ENCODE data around the gene SCNN1G. TPM values are rescaled to one million over a fixed set of nuclear protein-coding genes. Genes with fewer than 3 reads are reported as not detected.
A peak's percentile ranks its signal among the peaks of the same experiment; 100 is the strongest.

The SCNN1G gene
- not detected for total RNA-seq

- DNase-seq (ENCODE audit: low spot score) (no peak), ATAC-seq (ENCODE audit: low FRiP score) (no peak)
- no peak for TF ChIP-seq CTCF (IDR thresholded peaks at IDR 0.05)
These were observed at the start of gene SCNN1G for GRCh38 chr16:23182679-23183542. TSS of gene SCNN1G (plus strand) at chr16:23182745. CDS start at chr16:23186272, 3,527 bp downstream.

GRCh38 chr16:23132775-23133463 lies 49.6 kb upstream of the SCNN1G start:
- ATAC-seq (ENCODE audit: low FRiP score), result peak; percentile 76
- no peak for DNase-seq (ENCODE audit: low spot score)
- no peak for TF ChIP-seq CTCF (IDR thresholded peaks at IDR 0.05)

- no peak for TF ChIP-seq CTCF (IDR thresholded peaks at IDR 0.05)
- DNase-seq (ENCODE audit: low spot score) (no peak), ATAC-seq (ENCODE audit: low FRiP score) (no peak)
These were observed 48.3 kb upstream of the SCNN1G start for GRCh38 chr16:23134274-23134673.

- no peak for DNase-seq (ENCODE audit: low spot score)
- ATAC-seq (ENCODE audit: low FRiP score), result no peak
- TF ChIP-seq CTCF (IDR thresholded peaks at IDR 0.05), result no peak
These were observed 45.3 kb upstream of the SCNN1G start for GRCh38 chr16:23137256-23137655.

- ATAC-seq (ENCODE audit: low FRiP score) (no peak), DNase-seq (ENCODE audit: low spot score) (no peak)
- no peak for TF ChIP-seq CTCF (IDR thresholded peaks at IDR 0.05)
These were observed 44.7 kb upstream of the SCNN1G start for GRCh38 chr16:23137818-23138217.

- DNase-seq (ENCODE audit: low spot score) (no peak), ATAC-seq (ENCODE audit: low FRiP score) (no peak)
- TF ChIP-seq CTCF (IDR thresholded peaks at IDR 0.05), result no peak
These were observed 42.4 kb upstream of the SCNN1G start for GRCh38 chr16:23140107-23140506.

Data from omental fat pad (tissue), 4 donors.